ENCODE results near the gene DCUN1D4. TPM values are rescaled to one million over a fixed set of nuclear protein-coding genes. Genes with fewer than 3 reads are reported as not detected.

DCUN1D4 gene
- total RNA-seq, 2 donors from 2014 or later = 28.8 to 41.1 TPM

GRCh38 chr4:51845055-51845426 lies 2.1 kb downstream of the DCUN1D4 start:
- Mint-ChIP-seq H3K9me3 (no peaks in the 10 kb centered on the region), H3K4me1 (peaks cover 10% of the 10 kb centered on the region), H3K4me3 (peak overlapping the region; percentile 98), H3K27ac (peak overlapping the region; percentile 56), H3K36me3 (ENCODE audit: low read depth) (peaks cover 32% of the 10 kb centered on the region), H3K27me3 (no peaks in the 10 kb centered on the region)
- ATAC-seq (replicated peaks) = no peak

GRCh38 chr4:51845711-51846110 lies 2.8 kb downstream of the DCUN1D4 start:
- peaks cover 34% of the 10 kb centered on the region for H3K36me3 Mint-ChIP-seq (ENCODE audit: low read depth)
- peak overlapping the region; percentile 98 for H3K4me3 Mint-ChIP-seq
- peaks cover 10% of the 10 kb centered on the region for H3K4me1 Mint-ChIP-seq
- H3K27me3 Mint-ChIP-seq = no peaks in the 10 kb centered on the region
- no peak overlapping the region for H3K27ac Mint-ChIP-seq
- ATAC-seq (replicated peaks) = no peak
- H3K9me3 Mint-ChIP-seq = no peaks in the 10 kb centered on the region

DNA sequence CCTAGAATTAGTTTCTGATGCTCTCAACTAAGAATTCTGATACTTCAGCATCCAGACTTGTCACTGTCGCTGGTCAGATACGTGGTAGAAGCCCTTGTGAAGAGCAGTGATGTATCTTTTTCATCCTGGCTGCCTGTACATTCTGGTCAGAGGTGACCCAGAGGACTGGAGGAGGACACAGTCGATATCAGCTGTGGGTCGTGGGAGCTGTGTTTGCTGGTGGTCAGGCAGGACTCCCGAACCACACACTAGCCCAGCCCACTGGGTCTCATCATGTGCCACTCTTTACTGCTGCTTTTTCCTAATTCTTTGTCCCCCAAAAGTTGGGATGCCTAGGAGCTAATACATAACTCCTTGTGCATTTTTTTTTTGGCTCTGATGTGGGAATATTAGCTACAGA lies 6.5 kb downstream of the DCUN1D4 start:
- Mint-ChIP-seq H3K4me3 (no peak overlapping the region), H3K4me1 (peaks cover 17% of the 10 kb centered on the region), H3K27me3 (no peaks in the 10 kb centered on the region), H3K9me3 (no peaks in the 10 kb centered on the region), H3K27ac (no peak overlapping the region), H3K36me3 (ENCODE audit: low read depth) (peaks cover 28% of the 10 kb centered on the region)
- no peak for ATAC-seq (replicated peaks)

- H3K36me3 Mint-ChIP-seq (ENCODE audit: low read depth) = peaks cover 28% of the 10 kb centered on the region
- H3K4me1 Mint-ChIP-seq = peaks cover 20% of the 10 kb centered on the region
- H3K27me3 Mint-ChIP-seq = no peaks in the 10 kb centered on the region
- no peaks in the 10 kb centered on the region for H3K9me3 Mint-ChIP-seq
- ATAC-seq (replicated peaks) = no peak
- H3K4me3 Mint-ChIP-seq = no peak overlapping the region
- no peak overlapping the region for H3K27ac Mint-ChIP-seq
These were observed 7.3 kb downstream of the DCUN1D4 start for GRCh38 chr4:51850294-51850693.

DNA sequence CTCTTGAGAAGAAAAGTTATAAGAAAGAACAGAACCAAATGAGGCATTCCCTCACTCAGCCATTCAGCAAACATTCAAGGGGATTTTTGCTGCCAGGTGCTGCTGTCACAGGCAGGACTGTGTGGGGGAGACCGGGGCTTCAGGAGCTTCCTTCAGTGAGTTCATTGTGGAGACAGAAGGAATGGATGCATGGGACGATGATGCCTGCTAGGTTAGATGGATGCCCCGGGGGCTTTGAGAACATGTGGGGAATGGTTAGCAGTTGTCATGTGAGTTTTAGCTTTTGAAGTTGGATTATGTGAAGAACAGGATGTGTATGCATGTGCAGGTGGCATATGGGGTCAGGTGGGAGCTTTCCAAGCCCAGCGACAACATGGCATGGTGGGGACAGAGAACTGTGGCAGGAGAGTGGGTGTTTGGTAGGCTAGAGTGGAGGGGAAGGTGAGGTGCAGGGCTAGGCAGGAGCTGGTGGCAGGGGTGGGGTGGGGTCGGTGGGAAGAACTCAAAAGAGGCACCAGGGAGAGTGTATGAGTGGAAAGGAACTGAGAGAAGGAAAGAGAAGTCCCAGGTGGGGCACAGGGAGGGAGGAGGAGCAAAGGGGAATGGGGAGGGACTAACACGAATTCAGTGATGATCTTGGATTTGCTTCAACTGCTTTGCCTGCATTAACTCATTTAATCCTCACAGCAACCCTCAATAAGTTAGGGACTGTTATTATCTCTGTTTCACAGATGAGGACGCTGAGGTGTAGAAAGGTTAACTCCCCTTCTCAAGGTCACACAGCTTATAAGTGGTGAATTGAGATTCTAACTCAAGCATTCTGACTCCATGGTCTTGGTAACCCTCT lies 8.4 kb downstream of the DCUN1D4 start:
- ATAC-seq (replicated peaks) = no peak
- no peaks in the 10 kb centered on the region for H3K27me3 Mint-ChIP-seq
- H3K27ac Mint-ChIP-seq = no peak overlapping the region
- no peak overlapping the region for H3K4me3 Mint-ChIP-seq
- peaks cover 22% of the 10 kb centered on the region for H3K4me1 Mint-ChIP-seq
- no peaks in the 10 kb centered on the region for H3K9me3 Mint-ChIP-seq
- peaks cover 28% of the 10 kb centered on the region for H3K36me3 Mint-ChIP-seq (ENCODE audit: low read depth)

- peaks cover 21% of the 10 kb centered on the region for H3K4me1 Mint-ChIP-seq
- ATAC-seq (replicated peaks) = no peak
- no peak overlapping the region for H3K27ac Mint-ChIP-seq
- no peaks in the 10 kb centered on the region for H3K27me3 Mint-ChIP-seq
- H3K36me3 Mint-ChIP-seq (ENCODE audit: low read depth) = peaks cover 29% of the 10 kb centered on the region
- no peaks in the 10 kb centered on the region for H3K9me3 Mint-ChIP-seq
- no peak overlapping the region for H3K4me3 Mint-ChIP-seq
These were observed 9.0 kb downstream of the DCUN1D4 start for GRCh38 chr4:51851937-51852290.

DNA sequence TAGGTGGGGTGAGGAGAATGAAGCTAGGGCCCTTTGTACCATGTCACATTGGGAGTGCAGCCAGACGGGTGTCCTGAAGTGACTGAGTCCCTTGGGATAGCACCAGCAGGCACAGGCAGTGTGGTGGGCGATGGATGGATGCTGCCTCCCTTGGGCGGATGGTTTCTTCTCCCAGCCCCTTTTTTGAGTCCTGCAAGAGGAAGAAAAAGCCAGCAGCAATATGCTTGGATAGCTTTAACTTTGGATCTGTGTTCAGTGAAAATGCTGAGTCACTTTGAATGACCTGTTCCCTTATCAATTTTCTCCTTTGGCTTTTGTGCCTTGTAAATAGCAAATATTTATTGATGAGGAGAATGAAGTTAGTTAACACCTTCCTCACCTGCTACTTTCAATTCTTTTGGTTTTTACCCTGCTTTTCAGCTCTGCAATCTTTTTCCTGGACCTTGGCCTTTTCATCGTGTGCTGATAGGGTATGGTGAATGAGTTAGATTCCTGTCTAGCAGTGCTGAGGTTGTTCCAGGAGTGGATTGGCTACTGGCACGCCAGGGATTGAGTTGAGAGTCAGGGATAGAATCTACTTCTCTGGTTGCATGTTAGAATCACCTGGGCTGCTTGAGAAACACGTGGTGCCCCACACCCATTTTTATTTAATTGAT lies 10.2 kb downstream of the DCUN1D4 start:
- peaks cover 29% of the 10 kb centered on the region for H3K36me3 Mint-ChIP-seq (ENCODE audit: low read depth)
- H3K27ac Mint-ChIP-seq = peak overlapping the region; percentile 22
- no peaks in the 10 kb centered on the region for H3K9me3 Mint-ChIP-seq
- H3K4me3 Mint-ChIP-seq = no peak overlapping the region
- H3K4me1 Mint-ChIP-seq = peaks cover 28% of the 10 kb centered on the region
- H3K27me3 Mint-ChIP-seq = no peaks in the 10 kb centered on the region
- ATAC-seq (replicated peaks) = no peak

GRCh38 chr4:51855270-51855669 lies 12.3 kb downstream of the DCUN1D4 start:
- Mint-ChIP-seq H3K27ac (no peak overlapping the region), H3K36me3 (ENCODE audit: low read depth) (peaks cover 17% of the 10 kb centered on the region), H3K4me3 (no peak overlapping the region), H3K27me3 (no peaks in the 10 kb centered on the region), H3K9me3 (no peaks in the 10 kb centered on the region), H3K4me1 (peaks cover 31% of the 10 kb centered on the region)
- ATAC-seq (replicated peaks) = no peak

DNA sequence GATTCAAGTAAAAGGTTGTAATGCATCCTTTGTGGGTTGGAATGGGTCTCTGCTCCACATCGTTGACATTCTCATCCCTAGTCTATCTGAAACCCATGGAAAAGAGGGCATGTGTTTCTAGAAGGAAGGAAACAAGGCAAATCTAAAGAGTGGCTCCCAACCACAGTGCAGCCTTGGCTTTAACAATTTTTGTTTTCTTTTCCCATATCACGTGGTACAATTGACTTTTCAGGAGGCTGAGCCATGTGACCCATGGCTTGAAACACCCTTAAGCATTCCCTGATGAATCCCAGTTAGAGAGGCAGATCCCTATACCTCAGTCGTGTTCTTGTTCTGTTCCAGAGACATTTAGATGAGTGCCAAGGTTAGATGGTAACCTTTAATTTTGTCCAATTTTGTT lies 12.8 kb downstream of the DCUN1D4 start:
- H3K27ac Mint-ChIP-seq = no peak overlapping the region
- no peak for ATAC-seq (replicated peaks)
- no peaks in the 10 kb centered on the region for H3K27me3 Mint-ChIP-seq
- H3K36me3 Mint-ChIP-seq (ENCODE audit: low read depth) = peaks cover 19% of the 10 kb centered on the region
- peaks cover 31% of the 10 kb centered on the region for H3K4me1 Mint-ChIP-seq
- no peak overlapping the region for H3K4me3 Mint-ChIP-seq
- no peaks in the 10 kb centered on the region for H3K9me3 Mint-ChIP-seq

GRCh38 chr4:51858605-51859202 lies 15.8 kb downstream of the DCUN1D4 start:
- Mint-ChIP-seq H3K27ac (no peak overlapping the region), H3K4me1 (peaks cover 24% of the 10 kb centered on the region), H3K4me3 (no peak overlapping the region), H3K27me3 (no peaks in the 10 kb centered on the region), H3K9me3 (no peaks in the 10 kb centered on the region), H3K36me3 (ENCODE audit: low read depth) (peaks cover 31% of the 10 kb centered on the region)
- ATAC-seq (replicated peaks) = no peak

DNA sequence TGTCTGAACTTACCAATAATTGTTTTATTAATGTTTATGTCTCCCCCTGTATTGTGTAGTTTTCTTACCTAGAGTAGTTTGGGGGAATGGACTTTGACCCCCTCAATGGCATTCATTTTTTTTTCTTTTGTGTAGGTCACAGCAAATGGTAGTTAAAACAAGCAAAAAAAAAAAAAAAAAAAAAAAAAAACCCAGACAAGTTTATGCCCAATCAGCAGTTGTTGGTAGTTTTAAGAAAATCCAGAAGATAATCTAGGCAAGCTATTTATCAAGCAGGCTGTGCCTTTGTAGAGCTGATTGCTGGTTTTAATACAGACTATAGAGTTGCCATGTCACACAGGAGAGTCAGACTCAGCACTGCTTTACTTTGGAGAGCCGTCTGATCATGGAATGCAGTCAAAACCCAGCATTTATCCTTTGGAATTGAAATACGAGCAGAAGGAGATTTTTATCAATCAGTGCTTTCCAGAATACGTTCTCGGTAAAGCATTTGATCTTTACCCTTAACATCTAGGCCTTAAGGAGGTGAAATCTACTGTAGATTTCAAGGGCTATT lies 16.6 kb downstream of the DCUN1D4 start:
- Mint-ChIP-seq H3K27ac (no peak overlapping the region), H3K27me3 (no peaks in the 10 kb centered on the region), H3K4me3 (no peak overlapping the region), H3K4me1 (peaks cover 24% of the 10 kb centered on the region), H3K9me3 (no peaks in the 10 kb centered on the region), H3K36me3 (ENCODE audit: low read depth) (peaks cover 39% of the 10 kb centered on the region)
- no peak for ATAC-seq (replicated peaks)

DNA sequence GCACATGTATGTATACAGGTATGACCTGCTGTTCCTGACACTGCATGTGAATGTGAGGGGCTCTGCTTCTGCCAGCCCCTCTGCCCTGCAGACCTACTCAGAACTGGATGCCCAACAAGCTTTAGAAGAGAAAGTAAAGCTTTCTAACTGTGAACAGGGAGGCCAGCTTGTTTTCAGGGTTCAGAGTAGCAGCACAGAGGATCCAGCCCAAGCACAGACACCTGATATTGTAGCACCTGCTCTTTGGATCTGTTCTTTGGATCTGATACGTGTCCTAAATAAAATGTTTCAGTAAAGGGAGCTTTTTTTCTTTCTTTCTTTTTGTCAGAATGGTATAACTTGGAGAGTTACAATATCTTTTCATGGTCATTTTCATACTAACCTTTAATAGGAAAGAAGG lies 19.2 kb downstream of the DCUN1D4 start:
- no peaks in the 10 kb centered on the region for H3K9me3 Mint-ChIP-seq
- H3K27me3 Mint-ChIP-seq = no peaks in the 10 kb centered on the region
- H3K4me3 Mint-ChIP-seq = no peak overlapping the region
- ATAC-seq (replicated peaks) = no peak
- H3K27ac Mint-ChIP-seq = no peak overlapping the region
- H3K4me1 Mint-ChIP-seq = peaks cover 12% of the 10 kb centered on the region
- H3K36me3 Mint-ChIP-seq (ENCODE audit: low read depth) = peaks cover 61% of the 10 kb centered on the region

DNA sequence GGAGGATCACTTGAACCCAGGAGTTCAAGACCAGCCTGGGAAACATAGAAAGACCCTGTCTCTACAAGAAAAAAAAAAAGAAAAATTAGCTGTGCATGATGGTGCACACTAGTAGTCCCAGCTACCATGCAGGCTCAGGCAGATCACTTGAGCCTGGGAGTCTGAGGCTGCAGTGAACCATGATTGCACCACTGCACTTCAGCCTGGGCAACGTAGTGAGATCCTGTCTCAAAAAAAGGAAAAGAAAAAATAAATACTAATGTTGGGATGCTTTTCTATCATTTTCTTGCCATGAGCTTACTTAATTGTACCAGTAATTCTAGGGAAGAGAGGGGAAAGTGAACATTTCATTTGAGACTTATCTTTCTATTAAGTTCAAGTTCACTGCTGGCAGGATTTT lies 19.8 kb downstream of the DCUN1D4 start:
- H3K4me1 Mint-ChIP-seq = peaks cover 6% of the 10 kb centered on the region
- no peaks in the 10 kb centered on the region for H3K9me3 Mint-ChIP-seq
- H3K27me3 Mint-ChIP-seq = no peaks in the 10 kb centered on the region
- H3K36me3 Mint-ChIP-seq (ENCODE audit: low read depth) = peaks cover 59% of the 10 kb centered on the region
- ATAC-seq (replicated peaks) = no peak
- no peak overlapping the region for H3K4me3 Mint-ChIP-seq
- no peak overlapping the region for H3K27ac Mint-ChIP-seq

GRCh38 chr4:51865717-51866116 lies 22.8 kb downstream of the DCUN1D4 start:
- H3K4me3 Mint-ChIP-seq = no peak overlapping the region
- H3K4me1 Mint-ChIP-seq = no peaks in the 10 kb centered on the region
- no peaks in the 10 kb centered on the region for H3K9me3 Mint-ChIP-seq
- ATAC-seq (replicated peaks) = no peak
- peaks cover 68% of the 10 kb centered on the region for H3K36me3 Mint-ChIP-seq (ENCODE audit: low read depth)
- no peak overlapping the region for H3K27ac Mint-ChIP-seq
- no peaks in the 10 kb centered on the region for H3K27me3 Mint-ChIP-seq

GRCh38 chr4:51866835-51867234 lies 23.9 kb downstream of the DCUN1D4 start:
- Mint-ChIP-seq H3K36me3 (ENCODE audit: low read depth) (peaks cover 80% of the 10 kb centered on the region), H3K27ac (no peak overlapping the region), H3K9me3 (no peaks in the 10 kb centered on the region), H3K4me1 (no peaks in the 10 kb centered on the region), H3K27me3 (no peaks in the 10 kb centered on the region), H3K4me3 (no peak overlapping the region)
- ATAC-seq (replicated peaks) = no peak

Measured in activated T-helper 17 cell treated with anti-CD3 and anti-CD28 coated beads, Interleukin-2, amount 50 U/mL, for 72 hours (primary cell).